Measurements from ENCODE around the gene C5orf46. TPM values are rescaled to one million over a fixed set of nuclear protein-coding genes. Genes with fewer than 3 reads are reported as not detected.

Gene C5orf46
- total and polyA plus RNA-seq, 9 of the 15 experiments (the other 6 are each of a cell fraction or from before 2014, with no cell fraction given): not detected

GRCh38 chr5:147902609-147903115, 3.7 kb downstream of the C5orf46 start (continued):
- TF ChIP-seq ZNF561 (CRISPR knock-in tag; conservative IDR thresholded peaks at IDR 0.05) (no peak), RBM15 (IDR thresholded peaks at IDR 0.05; ENCODE audit: insufficient read depth, low read length) (no peak), ZNF316 (IDR thresholded peaks at IDR 0.05) (peak; percentile 74), ZNF766 (CRISPR knock-in tag; conservative IDR thresholded peaks at IDR 0.05) (no peak), CREB5 (CRISPR knock-in tag; IDR thresholded peaks at IDR 0.05) (no peak), C11orf30 (IDR thresholded peaks at IDR 0.05; ENCODE audit: low read depth) (peak; percentile 44; the same call in 1 of the 2 replicates), RAD51 (IDR thresholded peaks at IDR 0.05; ENCODE audit: borderline replicate concordance, low read depth) (no peak), MAFG (tag; conservative IDR thresholded peaks at IDR 0.05) (peak; percentile 43; the same call in 1 of the 2 replicates), YY1 (IDR thresholded peaks at IDR 0.05; ENCODE audit: borderline replicate concordance in 1 of 3, control insufficient read depth in 1 of 3, extremely low read depth in 1 of 3, insufficient read depth in 3 of 3, insufficient read length in 1 of 3, insufficient replicate concordance in 2 of 3, low read depth in 1 of 3, low read length in 2 of 3) (no peak), ZNF311 (CRISPR knock-in tag; IDR thresholded peaks at IDR 0.05) (no peak), MGA (IDR thresholded peaks at IDR 0.05) (no peak), MAFF (IDR thresholded peaks at IDR 0.05; ENCODE audit: low read length) (peak; percentile 41; the same call in 1 of the 2 replicates), MED1 (CRISPR knock-in tag; IDR thresholded peaks at IDR 0.05; ENCODE audit: borderline replicate concordance) (no peak), MAFK (IDR thresholded peaks at IDR 0.05; ENCODE audit: low read length) (peak; percentile 64), NFIX (CRISPR knock-in tag; IDR thresholded peaks at IDR 0.05; ENCODE audit: low read depth) (no peak)
